Endothelial cell of umbilical vein (primary cell): ENCODE results near the gene PKNOX1. TPM values are rescaled to one million over a fixed set of nuclear protein-coding genes. Genes with fewer than 3 reads are reported as not detected.

Experiments
- BruUV-seq: library from RNA; stranded (reverse); fragments of 400-500 nt; replicated peaks from 2 replicates; lab custom pipeline; 2021; lab: Mats Ljungman, UMichigan
- CTCF ChIA-PET: fragments of 300-600, 350-600 bp; sonication (Branson Sonifier 250); formaldehyde crosslinking; loops from one replicate; lab custom pipeline; 2021; ENCODE audit warnings: antibody characterized with exemption, inconsistent platforms; lab: Charles Lee
- POLR2A ChIA-PET: fragments of 300-600, 350-600 bp; sonication (Branson Sonifier 250); formaldehyde crosslinking; loops from one replicate; lab custom pipeline; 2021; ENCODE audit warnings: antibody characterized with exemption, inconsistent platforms; lab: Charles Lee
- DNase-seq: peaks from one replicate; pipeline ENCODE4 v3.0.0-alpha.2; 2011; ENCODE audit warnings: low read depth, low spot score
- FAIRE-seq: peaks from 2 replicates; lab custom pipeline; 2011; peaks lifted over from hg19 to GRCh38; lab: Jason Lieb, UNC
- H2AFZ ChIP-seq: 2 replicates; pipeline ENCODE4 v1.6.0; 2012; ENCODE audit warnings: low read depth, low read length, control low read depth, inconsistent platforms
- H3K27ac ChIP-seq: 2 replicates; pipeline ENCODE4 v1.5.1; 2011; ENCODE audit warnings: low read depth, mild to moderate bottlenecking, control low read depth, low read length, moderate library complexity; ENCODE audit not compliant: insufficient read depth
- H3K27me3 ChIP-seq, 2 experiments: 2 replicates each; pipeline versions ENCODE4 v1.6.0 to v1.6.1; 2011; ENCODE audit warnings: low read length in 2 of 2, mixed read lengths in 1 of 2; ENCODE audit not compliant: control insufficient read depth in 2 of 2, insufficient read depth in 2 of 2
- H3K36me3 ChIP-seq, 2 experiments: 2 replicates in 1 of 2; 3 replicates in 1 of 2; pipeline ENCODE4 v1.5.1; 2011; ENCODE audit warnings: low read length in 2 of 2, mild to moderate bottlenecking in 1 of 2, moderate library complexity in 1 of 2; ENCODE audit not compliant: control insufficient read depth in 2 of 2, insufficient read depth in 2 of 2; ENCODE audit errors: extremely low read depth in 1 of 2
- H3K4me1 ChIP-seq: 3 replicates; pipeline ENCODE4 v1.5.1; 2011; ENCODE audit warnings: mild to moderate bottlenecking, low read length; ENCODE audit not compliant: control insufficient read depth, insufficient read depth; ENCODE audit errors: extremely low read depth
- H3K4me2 ChIP-seq: 2 replicates; pipeline ENCODE4 v1.6.1; 2011; ENCODE audit warnings: low read length, control low read depth, mixed read lengths; ENCODE audit not compliant: insufficient read depth
- H3K4me3 ChIP-seq, 3 experiments: fragments of 200-600 bp in 1 of 3; sonication (generic), shearing (Covaris generic) in 1 of 3; replicated peaks in 1 of 3; 2 replicates each; pipeline ENCODE4 v1.5.1; 2011 to 2016; ENCODE audit warnings: control low read depth in 3 of 3, low read length in 3 of 3, mild to moderate bottlenecking in 2 of 3, inconsistent platforms in 1 of 3, low read depth in 1 of 3, moderate library complexity in 1 of 3; ENCODE audit not compliant: insufficient read depth in 1 of 3
- H3K79me2 ChIP-seq: 2 replicates; pipeline ENCODE4 v1.6.0; 2012; ENCODE audit warnings: low read length, inconsistent platforms; ENCODE audit not compliant: control insufficient read depth, insufficient read depth
- H3K9ac ChIP-seq: replicated peaks from 2 replicates; pipeline ENCODE3; 2011; ENCODE audit warnings: low read length, control low read depth; ENCODE audit not compliant: insufficient read depth; ENCODE audit errors: extremely low read depth
- H3K9me1 ChIP-seq: replicated peaks from 3 replicates; pipeline ENCODE4 v1.6.0; 2011; ENCODE audit warnings: mild to moderate bottlenecking, low read length; ENCODE audit not compliant: control insufficient read depth, insufficient read depth; ENCODE audit errors: extremely low read depth
- H3K9me3 ChIP-seq: replicated peaks from 2 replicates; pipeline ENCODE4 v1.5.1; 2012; ENCODE audit warnings: low read length, inconsistent platforms; ENCODE audit not compliant: control insufficient read depth, insufficient read depth
- H4K20me1 ChIP-seq: replicated peaks from 2 replicates; pipeline ENCODE3; 2011; ENCODE audit warnings: mild to moderate bottlenecking, low read length; ENCODE audit not compliant: control insufficient read depth, insufficient read depth; ENCODE audit errors: extremely low read depth
- CTCF ChIP-seq, 2 donors: IDR thresholded peaks; 1 replicate in 1 of 2; 2 replicates in 1 of 2; pipeline ENCODE4 v1.5.1; 2011; ENCODE audit warnings: low read length in 2 of 2, mild to moderate bottlenecking in 2 of 2, moderate library complexity in 2 of 2, control low read depth in 1 of 2, inconsistent platforms in 1 of 2, low read depth in 1 of 2; ENCODE audit not compliant: insufficient read depth in 1 of 2; ENCODE audit errors: extremely low read depth in 1 of 2
- EZH2 ChIP-seq: IDR thresholded peaks from 2 replicates; pipeline ENCODE4 v1.6.1; 2012; ENCODE audit warnings: borderline replicate concordance, low read depth, mild to moderate bottlenecking, moderate library complexity, low read length, inconsistent platforms; ENCODE audit not compliant: severe bottlenecking
- FOS ChIP-seq: IDR thresholded peaks from 2 replicates; pipeline ENCODE4 v1.6.1; 2011; ENCODE audit warnings: mild to moderate bottlenecking, low read length, moderate library complexity, borderline replicate concordance; ENCODE audit not compliant: insufficient read depth
- GATA2 ChIP-seq: IDR thresholded peaks from 2 replicates; pipeline ENCODE4 v1.7.0; 2011; ENCODE audit warnings: low read depth, mild to moderate bottlenecking, moderate library complexity, mixed read lengths, low read length; ENCODE audit not compliant: insufficient read length, insufficient read depth
- JUN ChIP-seq: IDR thresholded peaks from 2 replicates; pipeline ENCODE4 v1.6.1; 2011; ENCODE audit warnings: borderline replicate concordance, low read depth; ENCODE audit not compliant: insufficient read length, insufficient read depth
- MAX ChIP-seq: IDR thresholded peaks from 2 replicates; pipeline ENCODE4 v1.6.1; 2011; ENCODE audit not compliant: insufficient read depth, insufficient read length
- MYC ChIP-seq: IDR thresholded peaks from one replicate; pipeline ENCODE4 v1.6.1; 2011; ENCODE audit warnings: mild to moderate bottlenecking, low read depth, low read length
- POLR2A ChIP-seq: IDR thresholded peaks from 2 replicates; pipeline ENCODE4 v1.6.1; 2012; ENCODE audit warnings: low read depth, mild to moderate bottlenecking, control low read depth, low read length
- POLR2AphosphoS5 ChIP-seq: IDR thresholded peaks from 2 replicates; pipeline ENCODE4 v1.6.1; 2012; ENCODE audit warnings: low read depth, mild to moderate bottlenecking, control low read depth, low read length, moderate library complexity; ENCODE audit not compliant: insufficient read depth
- dilution Hi-C: fragments of 300-500 bp; cut with MboI; formaldehyde crosslinking; loops from one replicate; pipeline ENCODE4 v1.15.0; 2019; ENCODE audit warnings: low sequenced_read_pairs; ENCODE audit not compliant: extremely low pct_ligation_motif_present
- intact Hi-C: fragments of 100-400 bp; cut with micrococcal nuclease; formaldehyde crosslinking; loops from one replicate; pipeline ENCODE4 v1.10.0; 2022
- polyA plus RNA-seq, 4 experiments: library from polyadenylated mRNA; depleted of rRNA in 3 of 4; stranded (reverse) in 3 of 4; unstranded in 1 of 4; fragments of >200 nt; gene quantifications; 2 replicates each; pipeline versions ENCODE4 v1.2.1 to v1.2.3, GENCODE V29; 2011 to 2012; ENCODE audit warnings: missing spikeins in 1 of 4
- total RNA-seq: library from RNA; stranded (reverse); gene quantifications from 2 replicates; pipeline ENCODE4 v1.2.3, GENCODE V29; 2021

PKNOX1 gene
- total and polyA plus RNA-seq, 2 donors (not counting 3 experiments of a cell fraction or from before 2014, with no cell fraction given), result 16.6 to 23.6 TPM

GRCh38 chr21:42983103-42983502 lies 8.7 kb downstream of the PKNOX1 start:
- Histone ChIP-seq H3K4me1 (peaks cover 10% of the 10 kb centered on the region), H3K36me3 (no peaks in the 10 kb centered on the region), H3K79me2 (peaks cover 47% of the 10 kb centered on the region), H3K27ac (peak overlapping the region; percentile 28), H3K9me3 (no peaks in the 10 kb centered on the region), H2AFZ (no peak overlapping the region), H4K20me1 (no peaks in the 10 kb centered on the region), H3K9me1 (no peaks in the 10 kb centered on the region), H3K4me3 (no peak overlapping the region), H3K4me2 (no peak overlapping the region), H3K9ac (no peak overlapping the region), H3K27me3 (no peaks in the 10 kb centered on the region)
- TF ChIP-seq MAX, result no peak
- no peak for TF ChIP-seq GATA2
- no peak for TF ChIP-seq CTCF (IDR thresholded peaks at IDR 0.05; ENCODE audit: extremely low read depth in 1 of 2, insufficient read depth in 1 of 2, low read depth in 1 of 2, low read length in 2 of 2)
- no peak for TF ChIP-seq MYC
- no peak for TF ChIP-seq POLR2A
- CTCF ChIA-PET, result no interaction called here
- POLR2A ChIA-PET, result interaction anchor here (0.7 kb wide), 1 partner anchor 15 kb away, joined by 3 read pairs; no protein-coding TSS in a partner anchor
- DNase-seq (peak; percentile 30), FAIRE-seq (no peak)
- intact Hi-C loops (no loop called here), dilution Hi-C loops (no loop called here)
- no TSS peak for BruUV-seq

- H3K4me2 ChIP-seq, result no peak overlapping the region
- peaks cover 49% of the 10 kb centered on the region for H3K79me2 ChIP-seq
- CTCF ChIA-PET, result no interaction called here
- TF ChIP-seq CTCF (IDR thresholded peaks at IDR 0.05; ENCODE audit: extremely low read depth in 1 of 2, insufficient read depth in 1 of 2, low read depth in 1 of 2, low read length in 2 of 2) (no peak), MYC (no peak), FOS (no peak), POLR2A (no peak), EZH2 (no peak), MAX (no peak), POLR2AphosphoS5 (no peak), GATA2 (no peak), JUN (no peak)
- no peaks in the 10 kb centered on the region for H4K20me1 ChIP-seq
- dilution Hi-C loops (no loop called here), intact Hi-C loops (no loop called here)
- peaks cover 10% of the 10 kb centered on the region for H3K4me1 ChIP-seq
- DNase-seq, result no peak
- H3K9me1 ChIP-seq, result no peaks in the 10 kb centered on the region
- no TSS peak for BruUV-seq
- no peaks in the 10 kb centered on the region for H3K27me3 ChIP-seq
- H3K9me3 ChIP-seq, result no peaks in the 10 kb centered on the region
- no peak overlapping the region for H3K27ac ChIP-seq
- FAIRE-seq, result peak; percentile 12
- no peaks in the 10 kb centered on the region for H3K36me3 ChIP-seq
- H3K4me3 ChIP-seq, result no peak overlapping the region
- no peak overlapping the region for H2AFZ ChIP-seq
- H3K9ac ChIP-seq, result no peak overlapping the region
- POLR2A ChIA-PET, result no interaction called here
These were observed 9.5 kb downstream of the PKNOX1 start for GRCh38 chr21:42983869-42984268.
